HS-5 (cell line): ENCODE results near the gene DIAPH3.

ENCODE experiments used
- DNase-seq: peaks from one replicate; pipeline ENCODE4 v3.0.0-alpha.2; 2012; ENCODE audit warnings: low read depth

Gene DIAPH3

DNA sequence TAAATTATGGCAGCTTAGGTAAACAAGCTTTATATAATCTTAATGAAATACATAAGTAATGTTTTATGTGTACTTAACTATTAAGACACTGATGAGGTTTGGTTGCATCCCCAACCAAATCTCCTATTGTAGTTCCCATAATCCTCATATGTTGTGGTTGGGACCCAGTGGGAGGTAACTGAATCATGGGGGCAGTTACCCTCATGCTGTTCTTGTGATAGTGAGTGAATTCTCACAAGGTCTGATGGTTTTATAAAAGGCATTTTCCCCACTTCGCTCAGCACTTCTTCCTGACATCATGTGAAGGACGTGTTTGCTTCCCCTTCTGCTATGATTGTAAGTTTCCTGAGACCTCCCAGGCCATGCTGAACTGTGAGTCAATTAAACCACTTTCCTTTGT, 212.7 kb downstream of the DIAPH3 start:
- DNase-seq, result no peak

- DNase-seq, result no peak
Measured at GRCh38 chr13:59950266-59950665, 213.5 kb downstream of the DIAPH3 start.

DNA sequence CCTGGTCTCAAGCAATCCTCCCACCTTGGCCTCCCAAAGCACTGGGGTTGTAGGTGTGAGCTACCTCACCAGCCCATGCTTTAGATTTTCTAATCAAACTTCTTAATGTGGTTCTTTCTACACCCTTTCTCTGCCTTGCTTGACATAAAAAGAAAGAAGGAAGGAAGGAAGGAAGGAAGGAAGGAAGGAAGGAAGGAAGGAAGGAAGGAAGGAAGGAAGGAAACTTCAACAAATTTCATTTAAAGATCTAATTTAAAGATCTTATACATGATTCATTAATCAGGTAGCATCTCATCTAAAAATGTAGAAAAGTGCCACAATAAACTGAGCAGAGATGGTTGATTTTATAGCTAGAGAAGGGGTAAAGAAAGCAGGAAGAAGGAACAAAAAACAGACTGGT, 215.0 kb downstream of the DIAPH3 start:
- DNase-seq, result no peak

DNA sequence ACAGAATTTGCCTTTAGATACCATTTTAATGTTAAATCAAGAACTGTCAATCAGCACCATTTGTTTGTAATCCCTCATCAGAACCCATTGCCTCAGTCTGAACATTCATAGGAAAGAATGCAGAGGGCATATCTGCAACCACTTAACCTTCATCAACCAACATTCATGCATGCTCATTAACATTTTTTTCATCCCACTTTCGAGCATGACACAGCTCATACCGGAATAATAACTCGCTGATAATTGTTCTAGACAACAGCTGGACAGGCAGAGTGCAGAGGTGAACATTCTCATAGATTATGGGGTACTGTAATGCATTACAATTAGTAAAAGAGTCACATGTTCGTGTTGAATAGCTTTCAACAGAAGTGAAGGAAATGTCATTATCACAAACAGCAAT, 216.8 kb downstream of the DIAPH3 start:
- peak; percentile 2 for DNase-seq

GRCh38 chr13:59931621-59932020, 232.1 kb downstream of the DIAPH3 start:
- no peak for DNase-seq

DNA sequence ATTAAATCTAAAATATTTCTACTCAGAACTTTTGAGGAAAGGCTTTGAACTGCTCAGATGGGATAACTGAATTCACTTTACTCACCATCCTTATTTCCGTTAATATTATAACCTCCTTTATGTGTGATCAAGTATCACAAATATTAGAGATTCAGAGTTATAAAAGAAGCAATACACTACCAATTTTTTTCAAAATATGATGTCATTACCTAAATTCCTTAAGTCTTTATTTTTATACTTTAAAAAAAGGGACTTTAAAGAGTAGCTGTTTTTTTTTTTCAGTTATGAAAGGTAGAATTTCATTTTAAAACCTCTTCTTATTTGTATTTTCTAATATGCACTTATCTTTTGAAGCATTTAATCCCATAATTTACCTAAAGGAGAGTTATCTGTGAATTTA, 239.5 kb downstream of the DIAPH3 start:
- DNase-seq, result no peak

- DNase-seq, result no peak
Measured at GRCh38 chr13:59915252-59915651, 248.5 kb downstream of the DIAPH3 start.

DNA sequence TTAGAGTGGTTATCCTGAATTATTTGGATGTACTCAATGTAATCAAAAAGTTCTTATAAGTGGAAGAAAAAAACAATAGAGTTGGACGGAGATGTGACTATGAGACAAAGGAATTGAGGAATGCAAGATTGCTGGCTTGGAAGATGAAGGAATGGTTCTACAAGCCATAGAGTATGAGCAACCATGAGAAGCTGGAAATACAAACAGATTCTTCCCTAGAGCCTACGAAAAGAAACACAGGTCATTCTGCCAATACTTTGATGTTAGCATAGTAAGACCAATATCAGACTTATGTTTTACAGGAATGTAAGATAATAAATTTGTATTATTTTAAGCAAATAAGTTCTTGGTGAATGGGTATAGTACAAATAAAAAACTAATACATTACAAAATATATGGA, 249.2 kb downstream of the DIAPH3 start:
- DNase-seq, result no peak

DNA sequence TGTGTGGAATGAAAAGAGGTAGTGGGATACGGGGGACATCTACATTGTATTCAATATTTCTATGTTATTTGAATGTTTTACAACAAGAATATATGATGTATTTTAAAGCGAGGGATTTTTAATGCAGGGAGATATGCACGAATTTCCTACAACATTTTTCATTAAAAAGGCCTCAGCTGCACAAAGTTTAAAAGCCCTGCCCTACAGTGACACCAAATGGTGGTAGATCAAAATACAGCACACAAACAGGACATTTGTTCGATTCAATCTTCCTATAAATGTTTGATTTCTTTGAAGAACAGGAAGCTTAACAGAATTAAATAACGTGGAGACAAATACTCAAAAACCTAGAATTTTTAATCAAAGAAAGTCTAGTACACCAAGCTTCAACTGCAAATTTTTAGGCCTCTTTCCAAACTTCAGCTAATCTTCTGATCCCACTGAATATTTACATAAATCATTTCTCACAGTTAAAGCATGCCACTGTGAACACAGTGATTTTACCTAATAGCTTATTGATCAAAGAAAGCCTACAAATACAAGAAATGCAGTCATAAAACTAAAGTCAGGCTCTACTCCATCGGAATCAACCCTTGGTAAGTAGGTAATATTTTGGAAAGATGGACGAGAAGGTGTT, 257.2 kb downstream of the DIAPH3 start:
- no peak for DNase-seq

DNA sequence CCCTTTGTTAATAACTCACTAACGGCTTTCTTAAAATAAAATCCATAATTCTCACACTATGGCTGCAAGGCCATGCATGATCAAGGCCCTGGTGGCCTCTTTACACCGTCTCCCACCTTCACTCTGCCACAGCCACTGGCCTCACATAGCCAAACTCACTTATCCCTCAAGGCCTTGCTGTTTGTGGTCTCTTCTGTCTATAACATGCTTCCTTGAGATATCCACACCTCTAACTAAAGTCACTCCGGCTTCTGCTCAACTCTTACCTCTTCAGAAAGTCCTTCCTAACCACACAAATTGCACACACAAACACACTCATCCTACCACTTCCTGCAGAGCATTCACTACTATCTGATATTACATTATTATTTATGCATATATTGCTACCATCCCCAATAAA, 262.5 kb downstream of the DIAPH3 start:
- no peak for DNase-seq

GRCh38 chr13:59898066-59898465, 265.7 kb downstream of the DIAPH3 start:
- no peak for DNase-seq

DNA sequence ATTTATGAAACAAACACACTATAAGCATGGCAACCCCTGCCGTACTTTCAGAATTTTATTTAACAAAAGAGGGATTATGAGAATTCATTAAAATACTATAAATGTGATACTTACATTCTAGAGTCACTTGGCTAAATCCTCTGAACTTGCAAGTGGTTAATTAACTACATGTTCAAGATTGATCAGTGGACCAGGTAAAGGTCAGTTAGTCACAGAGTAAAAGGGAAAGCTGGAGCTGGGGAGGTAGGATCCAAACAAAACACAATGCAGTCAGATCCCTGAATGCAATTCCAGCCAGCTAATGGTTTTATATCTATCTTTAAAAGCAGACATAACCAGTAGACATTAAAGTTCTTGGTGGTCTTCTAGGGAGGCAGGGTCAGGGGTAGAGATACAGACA, 270.5 kb downstream of the DIAPH3 start:
- DNase-seq, result no peak

- no peak for DNase-seq
Measured at GRCh38 chr13:59891053-59891452, 272.7 kb downstream of the DIAPH3 start.

- DNase-seq, result no peak
Measured at GRCh38 chr13:59890054-59890453, 273.7 kb downstream of the DIAPH3 start.

GRCh38 chr13:59888408-59888807, 275.3 kb downstream of the DIAPH3 start:
- DNase-seq, result no peak

- no peak for DNase-seq
Measured at GRCh38 chr13:59885076-59885475, 278.7 kb downstream of the DIAPH3 start.

DNA sequence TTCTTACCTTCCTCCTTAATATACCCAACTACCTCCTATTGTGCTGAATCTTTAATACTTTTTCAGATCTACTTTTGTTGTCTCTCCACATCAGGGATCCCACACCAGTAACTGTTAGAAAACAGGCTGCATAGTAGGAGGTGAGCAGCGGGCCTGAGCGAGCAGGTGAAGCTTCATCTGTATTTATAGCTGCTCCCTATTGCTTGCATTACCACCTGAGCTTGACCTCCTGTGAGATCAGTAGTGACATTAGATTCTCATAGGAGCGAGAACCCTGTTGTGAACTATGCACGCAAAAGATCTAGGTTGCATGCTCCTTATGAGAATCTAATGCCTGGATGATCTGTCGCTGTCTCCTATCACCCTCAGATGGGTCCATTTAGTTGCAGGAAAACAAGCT, 279.8 kb downstream of the DIAPH3 start:
- no peak for DNase-seq

DNA sequence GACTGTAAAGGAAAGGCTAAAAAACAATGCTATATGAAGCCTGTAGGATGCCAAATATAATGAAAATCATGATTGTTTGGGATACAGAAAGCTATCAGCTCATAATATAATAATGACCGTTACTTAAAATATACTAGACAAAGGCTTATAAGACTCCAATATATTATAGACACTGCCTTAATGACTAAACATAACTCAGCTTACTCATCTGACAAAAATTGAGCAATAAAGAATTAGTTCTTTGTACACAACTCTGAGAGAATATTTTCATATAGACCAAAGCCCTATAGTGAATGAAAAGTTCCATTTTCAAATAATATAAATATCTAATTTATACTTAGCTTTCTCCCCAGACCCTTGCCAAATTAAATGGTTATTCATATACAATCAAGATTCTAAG, 283.3 kb downstream of the DIAPH3 start:
- DNase-seq, result no peak

- DNase-seq, result no peak
Measured at GRCh38 chr13:59879281-59879680, 284.4 kb downstream of the DIAPH3 start.

GRCh38 chr13:59877933-59878332, 285.8 kb downstream of the DIAPH3 start:
- DNase-seq, result no peak

GRCh38 chr13:59874973-59875372, 288.8 kb downstream of the DIAPH3 start:
- DNase-seq, result no peak

- no peak for DNase-seq
Measured at GRCh38 chr13:59873856-59874255, 289.9 kb downstream of the DIAPH3 start.

DNA sequence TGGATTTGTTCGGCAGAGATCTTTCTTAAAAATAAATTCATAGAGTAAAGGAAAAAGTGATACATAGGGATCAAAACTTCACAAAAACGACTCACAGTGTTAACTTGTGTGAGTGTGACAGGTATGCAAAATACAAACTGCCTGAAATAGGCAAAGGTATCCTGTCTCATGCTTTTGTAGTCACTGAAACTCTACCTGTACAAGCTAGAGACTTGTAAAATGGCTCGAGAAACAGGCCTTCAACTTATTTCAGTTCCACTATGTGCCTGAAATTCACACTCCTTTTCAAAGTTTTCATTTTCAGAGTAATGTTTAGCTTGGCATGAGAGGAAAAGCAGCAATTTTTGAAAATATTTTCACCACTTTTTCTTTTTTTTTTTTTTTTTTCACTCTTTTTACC, 290.4 kb downstream of the DIAPH3 start:
- DNase-seq, result no peak

DNA sequence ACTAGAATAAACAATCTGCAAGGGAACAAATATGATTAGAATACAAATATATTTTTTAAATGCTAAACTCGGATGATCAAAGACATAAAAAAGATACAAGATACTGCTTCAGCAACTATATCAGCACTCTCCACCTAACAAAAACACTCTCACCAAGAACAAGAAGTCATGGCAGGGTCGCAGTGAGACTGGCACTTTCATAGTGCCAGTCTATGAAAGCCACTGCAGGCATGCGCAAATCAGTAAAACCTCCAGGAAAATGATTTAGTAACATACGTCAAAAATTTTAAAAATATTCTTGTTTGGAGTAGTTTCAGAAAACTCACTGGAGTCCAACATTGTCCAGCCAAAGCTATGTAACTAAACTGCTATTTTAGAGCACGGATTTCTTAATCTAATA, 295.9 kb downstream of the DIAPH3 start:
- no peak for DNase-seq

DNA sequence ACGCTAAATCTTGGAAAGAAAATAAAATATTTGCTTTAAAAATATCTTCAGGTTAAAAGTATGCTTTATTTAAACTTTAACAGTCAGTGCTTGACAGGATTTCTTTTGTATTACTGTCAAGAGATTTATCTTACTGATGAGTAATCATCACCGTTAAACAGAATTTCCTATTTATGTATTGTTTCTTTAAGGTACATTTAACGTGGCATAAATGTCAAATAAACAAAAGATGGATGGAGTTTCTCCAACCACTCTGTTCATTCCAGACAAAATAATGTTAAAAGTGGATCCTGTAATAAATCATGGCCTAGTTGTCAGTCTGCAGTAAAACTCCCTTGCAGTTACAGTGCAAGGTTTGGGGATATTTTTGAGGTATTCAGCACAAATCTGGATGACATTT, 298.3 kb downstream of the DIAPH3 start:
- no peak for DNase-seq
